Sciatic nerve (tissue), 2 donors: ENCODE measurements around the gene DNAAF3. TPM values are rescaled to one million over a fixed set of nuclear protein-coding genes. Genes with fewer than 3 reads are reported as not detected.
"Not testable (repeated sequence)": the region's sequence is repeated elsewhere in the genome, so short reads cannot be mapped to it uniquely, and the experiment has no call there.

Source experiments
- ATAC-seq: fragments of 200-7000 bp; cut with Tn5 transposase; one replicate; pipeline ENCODE4 v1.9.1; 2020; ENCODE audit warnings: mild to moderate bottlenecking, moderate library complexity
- DNase-seq: peaks from one replicate; pipeline ENCODE4 v3.0.0-alpha.2; 2020; ENCODE audit warnings: low spot score
- intact Hi-C: fragments of 100-400 bp; cut with DNase I; formaldehyde crosslinking; loops from one replicate; pipeline ENCODE4 v1.14.2; 2022
- total RNA-seq: library from RNA; stranded (reverse); fragmentation: NEBNext Ultra II Directional; extraction: Animal tissue kit (Norgen Biotek cat#: 25700); gene quantifications from one replicate; pipeline ENCODE4 v1.2.1, GENCODE V29; 2021
- donor health status: DM: no; HTN: no; CAD: no.
- donor health status: DM: no; HTN: no; CAD: no.

The DNAAF3 gene
- total RNA-seq, 1 donor from 2014 or later, result 0.62 TPM

DNA sequence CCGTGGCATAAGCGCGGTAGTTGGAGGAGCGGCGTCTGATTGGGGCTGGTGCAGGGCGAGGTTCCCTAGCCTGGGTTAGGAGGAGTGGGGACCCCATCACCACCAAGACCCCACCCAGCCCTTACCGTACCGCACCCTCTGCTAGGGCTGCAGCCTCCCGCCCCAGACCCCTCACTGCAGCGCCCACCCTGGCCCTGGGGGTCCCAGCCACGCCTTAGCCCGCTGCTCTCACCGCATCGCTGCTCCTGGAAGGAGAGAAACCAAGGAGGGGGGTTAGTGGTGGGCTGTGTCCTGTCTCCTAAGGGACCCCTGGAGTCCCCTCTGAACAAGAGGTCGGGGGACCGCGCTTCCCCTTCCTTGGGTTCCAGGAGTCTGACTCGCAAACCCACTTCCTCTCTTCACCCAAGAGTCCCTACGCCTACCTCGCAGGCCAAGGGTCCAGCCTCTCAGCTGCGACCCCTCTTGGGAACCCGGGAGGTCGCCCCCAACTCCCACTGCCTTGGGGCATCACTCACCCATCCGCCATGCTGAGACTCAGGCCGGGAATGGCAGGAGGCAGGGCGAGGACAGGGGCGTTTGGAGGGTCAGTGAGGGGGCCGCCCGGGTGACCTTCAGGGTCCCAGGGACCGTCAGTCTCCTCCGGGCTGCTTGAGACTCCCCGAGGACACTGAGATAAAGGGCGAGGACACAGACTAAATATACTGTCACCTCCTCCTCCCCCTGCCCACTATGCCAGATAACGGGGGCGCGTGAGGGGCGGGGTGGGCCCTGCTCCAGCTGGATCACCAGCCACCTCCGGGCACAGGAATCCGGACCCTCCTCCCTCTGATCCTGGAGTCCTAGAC, 9.1 kb downstream of the DNAAF3 start, which contains the start of gene TNNI3:
Gene TNNI3 (minus strand): TSS at position 669 of the 845 bp plus-strand sequence. CDS start 143 bp downstream, at position 526.
- no peak for ATAC-seq
- DNase-seq, result no peak
- intact Hi-C loops, result no loop called here

GRCh38 chr19:55156202-55157063, 10.0 kb downstream of the DNAAF3 start:
- ATAC-seq (no peak), DNase-seq (no peak)
- intact Hi-C loops, result no loop called here

DNA sequence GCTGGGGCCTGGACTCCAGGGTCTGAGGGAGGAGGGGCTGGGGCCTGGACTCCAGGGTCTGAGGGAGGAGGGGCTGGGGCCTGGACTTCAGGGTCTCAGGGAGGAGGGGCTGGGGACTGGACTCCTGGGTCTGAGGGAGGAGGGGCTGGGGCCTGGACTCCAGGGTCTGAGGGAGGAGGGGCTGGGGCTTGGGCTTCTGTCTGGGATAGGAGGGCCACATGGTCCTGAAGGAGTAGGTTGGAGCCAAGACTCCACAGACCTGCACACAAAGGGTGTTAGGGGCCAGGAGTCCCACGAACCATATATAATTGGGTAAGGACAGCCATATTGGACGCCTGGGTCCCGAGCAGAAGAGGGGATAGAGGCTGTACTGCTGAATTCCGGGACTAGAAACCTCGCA, 10.6 kb downstream of the DNAAF3 start:
- ATAC-seq, DNase-seq, intact Hi-C loops: not testable (repeated sequence)

DNA sequence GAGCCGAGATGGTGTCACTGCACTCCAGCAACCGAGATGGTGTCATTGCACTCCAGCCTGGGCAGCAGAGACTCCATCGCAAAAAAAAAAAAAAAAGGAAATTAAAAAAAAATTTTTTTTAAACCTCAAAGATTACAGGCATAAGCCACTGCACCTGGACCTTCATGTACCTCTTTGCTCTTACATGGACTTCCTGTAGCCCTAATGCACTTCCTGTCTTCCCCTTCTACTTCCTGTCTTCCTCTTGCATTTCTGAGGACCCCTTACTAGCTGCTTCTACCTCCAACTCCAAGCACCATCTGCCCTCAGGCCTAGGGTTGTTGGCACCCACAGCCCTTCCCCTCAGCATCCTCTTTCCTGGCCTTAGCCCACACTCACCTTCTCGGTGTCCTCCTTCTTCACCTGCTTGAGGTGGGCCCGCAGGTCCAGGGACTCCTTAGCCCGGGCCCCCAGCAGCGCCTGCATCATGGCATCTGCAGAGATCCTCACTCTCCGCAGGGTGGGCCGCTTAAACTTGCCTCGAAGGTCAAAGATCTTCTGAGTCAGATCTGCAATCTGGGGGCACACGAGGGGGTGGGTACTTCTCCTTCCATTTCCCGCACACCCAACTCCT, 12.7 kb downstream of the DNAAF3 start:
- intact Hi-C loops, result no loop called here
- no peak for ATAC-seq
- no peak for DNase-seq

DNA sequence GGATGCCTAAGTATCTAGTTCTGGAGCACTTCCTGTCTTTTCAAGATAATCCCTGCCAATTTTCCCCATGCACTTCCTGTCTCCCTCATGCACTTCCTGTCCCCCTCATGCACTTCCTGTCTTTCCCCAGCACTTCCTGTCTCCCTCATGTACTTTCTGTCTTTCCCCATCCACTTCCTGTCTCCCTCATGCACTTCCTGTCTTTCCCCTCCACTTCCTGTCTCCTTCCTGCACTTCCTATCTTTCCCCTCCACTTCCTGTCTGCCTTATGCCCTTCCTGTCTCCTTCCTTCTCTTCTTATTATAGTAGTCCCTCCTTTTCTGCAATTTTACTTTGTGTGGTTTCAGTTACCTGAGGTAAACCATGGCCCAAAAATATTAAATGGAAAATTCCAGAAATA, 14.4 kb downstream of the DNAAF3 start:
- ATAC-seq (no peak), DNase-seq (no peak)
- intact Hi-C loops, result no loop called here

- DNase-seq, result no peak
- no peak for ATAC-seq
- intact Hi-C loops, result loop anchor here (5.0 kb wide), 1 partner anchor 353 kb away; no protein-coding TSS in a partner anchor
Observed at GRCh38 chr19:55149078-55150003, 17.1 kb downstream of the DNAAF3 start, which contains the start of gene TNNT1. Gene TNNT1 (minus strand): TSS chr19:55149206. CDS start chr19:55147157, 2,049 bp downstream.

DNA sequence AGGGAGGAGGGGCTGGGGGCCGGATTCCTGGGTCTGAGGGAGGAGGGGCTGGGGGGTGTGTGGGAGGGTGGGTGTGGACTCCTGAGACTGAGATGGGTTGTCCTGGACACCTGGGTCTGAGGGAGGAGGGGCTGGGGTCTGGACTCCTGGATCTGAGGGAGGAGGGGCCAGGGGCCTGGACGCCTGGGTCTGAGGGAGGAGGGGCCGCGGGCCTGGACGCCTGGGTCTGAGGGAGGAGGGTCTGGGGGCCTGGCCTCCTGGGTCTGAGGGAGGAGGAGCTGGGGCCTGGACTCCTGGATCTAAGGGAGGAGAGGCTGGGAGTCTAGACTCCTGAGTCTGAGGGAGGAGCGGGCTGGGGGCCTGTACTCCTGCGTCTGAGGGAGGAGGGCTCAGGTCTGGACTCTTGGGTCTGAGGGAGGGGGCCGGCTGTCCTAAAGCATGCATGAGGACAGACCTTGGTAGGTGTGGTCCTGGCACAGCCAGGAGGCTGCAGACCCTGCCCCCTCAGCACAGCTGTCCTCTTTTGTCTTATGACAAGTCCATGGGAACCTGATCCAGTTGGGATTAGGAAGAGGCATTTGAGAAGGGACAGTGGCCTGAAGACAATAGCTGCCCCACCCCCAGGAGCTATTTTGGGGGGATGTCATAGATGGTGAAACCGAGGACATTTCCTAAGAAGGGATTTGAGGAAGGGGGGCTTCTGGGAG, 18.7 kb downstream of the DNAAF3 start:
- intact Hi-C loops, result loop anchor here (5.0 kb wide), 1 partner anchor 355 kb away; no protein-coding TSS in a partner anchor
- no peak for ATAC-seq
- no peak for DNase-seq

DNA sequence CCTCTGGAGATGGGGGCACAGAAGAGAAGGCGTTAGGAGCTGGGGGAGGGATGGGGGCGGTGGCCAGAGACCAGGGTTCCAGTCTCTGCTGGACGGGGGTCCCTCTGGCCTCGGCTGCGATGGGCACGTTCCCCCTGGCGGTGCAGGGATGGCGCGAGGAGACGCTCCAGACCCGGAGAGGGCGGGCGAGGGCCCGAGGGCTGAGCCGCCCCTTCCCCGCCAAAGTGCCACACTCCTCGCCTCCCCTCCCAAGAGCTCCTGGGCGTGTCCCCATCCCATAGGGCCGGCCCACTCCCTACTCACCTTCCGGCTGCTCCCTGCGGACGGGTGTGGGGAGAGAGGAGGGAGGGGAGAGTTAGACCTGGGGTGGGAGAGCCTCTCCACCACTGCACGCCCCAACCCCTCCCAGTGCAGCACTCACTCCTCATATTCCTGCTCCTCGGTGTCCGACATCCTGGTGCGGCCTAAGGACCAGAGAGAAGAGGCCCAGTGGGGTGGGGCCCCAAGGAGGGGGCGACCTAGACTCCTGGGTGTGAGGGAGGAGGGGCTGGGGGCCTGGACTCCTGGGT, 19.6 kb downstream of the DNAAF3 start:
- ATAC-seq, result no peak
- intact Hi-C loops, result loop anchor here (5.0 kb wide), 1 partner anchor 356 kb away; no protein-coding TSS in a partner anchor
- DNase-seq, result no peak

DNA sequence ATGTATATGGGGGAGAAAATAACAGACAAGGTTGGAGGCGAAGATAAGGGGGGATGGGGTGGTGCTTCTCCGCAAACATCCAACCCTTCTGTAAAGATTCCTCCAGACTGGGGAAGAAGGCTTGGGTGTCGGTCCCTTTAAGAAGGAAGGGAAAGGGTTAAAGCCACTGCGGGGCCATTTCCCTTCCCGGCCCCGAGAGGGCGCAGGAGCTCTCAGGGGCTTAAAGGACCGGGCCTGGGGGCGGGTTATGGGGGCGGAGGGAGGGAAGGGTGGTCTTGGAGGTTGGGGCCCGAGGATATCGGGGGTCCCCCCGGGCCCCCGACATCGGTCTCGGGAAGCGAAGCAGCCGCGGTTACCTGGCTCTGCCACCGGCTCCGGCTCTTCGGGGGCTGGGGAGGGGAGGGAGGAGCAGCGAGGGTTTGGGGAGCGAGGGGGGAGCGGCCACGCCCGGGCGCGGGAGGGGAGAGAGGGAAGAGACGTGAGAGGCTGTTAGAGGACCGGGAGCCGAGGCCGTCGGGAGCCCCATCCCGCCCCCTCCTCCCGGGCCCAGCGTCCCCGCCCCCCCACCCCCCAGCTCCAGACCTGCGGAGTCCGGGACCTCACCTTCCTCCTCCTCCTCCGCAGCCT, 20.2 kb downstream of the DNAAF3 start:
- ATAC-seq (no peak), DNase-seq (no peak)
- intact Hi-C loops, result loop anchor here (5.0 kb wide), 1 partner anchor 356 kb away; no protein-coding TSS in a partner anchor

GRCh38 chr19:55145232-55145631, 21.2 kb downstream of the DNAAF3 start:
- no peak for DNase-seq
- ATAC-seq, result no peak
- intact Hi-C loops, result loop anchor here (5.0 kb wide), 1 partner anchor 357 kb away; no protein-coding TSS in a partner anchor

DNA sequence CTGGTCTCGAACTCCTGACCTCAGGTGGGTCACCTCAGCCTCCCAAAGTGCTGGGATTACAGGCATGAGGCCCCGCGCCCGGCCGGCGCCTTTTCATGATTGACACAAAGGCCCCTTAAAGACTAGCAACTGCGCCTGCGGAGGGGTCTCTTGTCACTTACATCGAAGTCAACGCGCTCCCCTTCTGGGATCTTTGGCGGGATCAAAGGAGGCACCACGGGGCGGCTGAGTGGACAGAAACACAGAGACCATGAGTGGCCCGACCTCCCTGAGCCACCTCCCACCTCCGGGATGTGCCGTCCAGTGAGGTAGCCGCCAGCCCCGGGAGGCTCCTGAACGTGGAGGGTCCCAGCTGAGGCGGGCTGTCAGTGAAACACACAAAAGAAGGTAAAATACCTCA, 24.7 kb downstream of the DNAAF3 start:
- peak; percentile 44 for ATAC-seq
- intact Hi-C loops, result no loop called here

DNA sequence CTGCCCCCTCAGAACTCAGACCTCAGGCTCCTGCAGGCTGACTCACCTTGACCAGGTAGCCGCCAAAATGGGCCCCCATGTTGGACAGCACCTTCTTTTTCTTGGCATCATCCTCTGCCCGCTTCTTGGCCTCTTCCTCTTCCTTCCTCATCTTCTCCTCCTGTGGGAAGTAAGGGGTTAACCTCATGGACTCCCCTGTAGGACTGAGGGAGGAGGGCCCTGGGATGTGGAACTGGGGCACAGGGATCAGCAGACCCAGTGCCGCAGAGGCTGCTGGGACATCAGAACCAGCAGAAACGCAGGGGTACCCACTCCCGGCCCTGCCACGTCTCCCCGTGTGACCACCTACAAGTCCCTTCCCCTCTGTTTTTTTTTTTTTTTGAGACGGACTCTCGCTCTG, 28.5 kb downstream of the DNAAF3 start:
- no peak for ATAC-seq
- intact Hi-C loops, result no loop called here
- no peak for DNase-seq

More for the DNA sequence above, 24.7 kb downstream of the DNAAF3 start:
- no peak for DNase-seq

- no peak for DNase-seq
- intact Hi-C loops, result no loop called here
- ATAC-seq, result no peak
Observed at GRCh38 chr19:55136399-55137102, 29.9 kb downstream of the DNAAF3 start.

- intact Hi-C loops, result no loop called here
- DNase-seq, result no peak
- no peak for ATAC-seq
Observed at GRCh38 chr19:55134736-55135135, 31.7 kb downstream of the DNAAF3 start.

DNA sequence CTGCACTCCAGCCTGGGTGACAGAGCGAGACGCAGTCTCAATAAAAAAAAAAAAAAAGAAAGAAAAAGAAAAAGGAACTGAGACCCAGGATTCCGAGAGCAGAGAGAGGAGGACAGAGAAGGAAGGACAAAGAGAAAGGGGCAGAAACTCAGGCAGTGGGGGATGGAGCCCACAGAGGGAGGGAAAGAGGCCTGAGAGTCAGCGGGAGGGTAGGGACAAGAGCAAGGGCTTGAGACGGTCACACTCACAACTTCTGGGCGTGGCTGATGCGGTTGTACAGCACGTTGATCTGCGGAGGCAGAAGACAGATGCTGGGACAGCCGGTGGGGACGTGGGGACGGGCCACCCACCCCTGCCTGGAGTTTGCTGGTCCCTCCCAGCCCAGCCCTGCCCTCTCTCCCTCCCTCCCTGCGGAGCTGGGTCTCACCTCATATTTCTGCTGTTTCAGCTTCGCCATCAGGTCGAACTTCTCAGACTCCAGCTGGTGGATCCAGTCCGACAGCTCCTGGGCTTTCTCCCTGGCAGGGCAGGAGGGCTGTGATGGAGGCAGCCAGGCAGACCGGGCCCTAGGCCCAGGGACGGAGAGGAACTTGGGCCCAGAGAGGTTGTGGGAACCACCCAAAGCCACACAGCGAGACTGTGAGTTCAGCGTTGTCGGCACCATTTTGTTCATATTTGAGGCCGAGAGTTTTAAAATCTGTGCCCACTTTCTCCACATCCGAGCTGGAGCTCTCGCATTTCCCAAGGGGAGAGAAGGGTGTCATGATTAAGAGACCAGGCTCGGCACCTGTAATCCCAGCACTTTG, 32.6 kb downstream of the DNAAF3 start:
- DNase-seq, result no peak
- ATAC-seq, result no peak
- intact Hi-C loops, result no loop called here
